Loucy (cell line): ENCODE results near the gene BICD2.

Source experiments
- H2AFZ ChIP-seq: fragments of 200-600 bp; sonication (generic); 2 replicates; pipeline ENCODE4 v1.6.0; 2016; ENCODE audit warnings: antibody characterized with exemption, mild to moderate bottlenecking, low read length, moderate library complexity
- H3F3A ChIP-seq: fragments of 200-600 bp; 2 replicates; pipeline ENCODE4 v1.6.0; 2016; ENCODE audit warnings: antibody characterized with exemption, low read depth, mild to moderate bottlenecking
- H3K27me3 ChIP-seq: fragments of 200-600 bp; sonication (generic); 2 replicates; pipeline ENCODE4 v1.6.1; 2014; ENCODE audit warnings: low read length, mild to moderate bottlenecking; ENCODE audit not compliant: insufficient read depth, poor library complexity, severe bottlenecking
- H3K36me3 ChIP-seq: fragments of 200-600 bp; sonication (generic); 2 replicates; pipeline ENCODE4 v1.6.1; 2016; ENCODE audit warnings: low read length; ENCODE audit not compliant: insufficient read depth
- H3K4me1 ChIP-seq: fragments of 200-600 bp; sonication (generic); 2 replicates; pipeline ENCODE4 v1.5.1; 2014; ENCODE audit warnings: low read length, mild to moderate bottlenecking; ENCODE audit not compliant: insufficient read depth, poor library complexity, severe bottlenecking
- H3K4me2 ChIP-seq: fragments of 200-600 bp; sonication (generic); 2 replicates; pipeline ENCODE4 v1.6.0; 2014; ENCODE audit warnings: antibody characterized with exemption, low read length, low read depth, mild to moderate bottlenecking; ENCODE audit not compliant: poor library complexity, severe bottlenecking
- H3K4me3 ChIP-seq: fragments of 200-600 bp; sonication (generic); 2 replicates; pipeline ENCODE4 v1.5.1; 2014; ENCODE audit warnings: low read length, mild to moderate bottlenecking, mixed read lengths; ENCODE audit not compliant: poor library complexity, severe bottlenecking
- H3K79me2 ChIP-seq: fragments of 200-600 bp; sonication (generic); 2 replicates; pipeline ENCODE4 v1.6.1; 2014; ENCODE audit warnings: low read length; ENCODE audit not compliant: insufficient read depth
- H3K9ac ChIP-seq: fragments of 200-600 bp; sonication (generic); 2 replicates; pipeline ENCODE4 v1.6.0; 2014; ENCODE audit warnings: mild to moderate bottlenecking, low read depth, low read length, moderate library complexity; ENCODE audit not compliant: poor library complexity, severe bottlenecking
- H3K9me2 ChIP-seq: fragments of 200-600 bp; sonication (generic); replicated peaks from 2 replicates; pipeline ENCODE4 v1.6.1; 2016; ENCODE audit warnings: low read depth, low read length, mixed read lengths
- H3K9me3 ChIP-seq: fragments of 200-600 bp; sonication (generic); 2 replicates; pipeline ENCODE4 v1.6.1; 2014; ENCODE audit warnings: mild to moderate bottlenecking, antibody characterized with exemption, low read length, low read depth; ENCODE audit not compliant: insufficient read depth
- H4K20me1 ChIP-seq: fragments of 200-600 bp; sonication (generic); 2 replicates; pipeline ENCODE4 v1.6.0; 2014; ENCODE audit warnings: antibody characterized with exemption, low read length, mild to moderate bottlenecking; ENCODE audit not compliant: insufficient read depth, poor library complexity, severe bottlenecking
- EZH2phosphoT487 ChIP-seq: fragments of 200-600 bp; IDR thresholded peaks from 2 replicates; pipeline ENCODE4 v1.6.1; 2018; ENCODE audit warnings: antibody characterized with exemption, mild to moderate bottlenecking, moderate library complexity, borderline replicate concordance
- TF ChIP-seq, protein P1 (sequence below): fragments of 200-600 bp; sonication (generic); conservative IDR thresholded peaks from 2 replicates; pipeline ENCODE4 v1.5.1; 2014; ENCODE audit warnings: mild to moderate bottlenecking, antibody characterized with exemption, low read length

Gene BICD2

DNA sequence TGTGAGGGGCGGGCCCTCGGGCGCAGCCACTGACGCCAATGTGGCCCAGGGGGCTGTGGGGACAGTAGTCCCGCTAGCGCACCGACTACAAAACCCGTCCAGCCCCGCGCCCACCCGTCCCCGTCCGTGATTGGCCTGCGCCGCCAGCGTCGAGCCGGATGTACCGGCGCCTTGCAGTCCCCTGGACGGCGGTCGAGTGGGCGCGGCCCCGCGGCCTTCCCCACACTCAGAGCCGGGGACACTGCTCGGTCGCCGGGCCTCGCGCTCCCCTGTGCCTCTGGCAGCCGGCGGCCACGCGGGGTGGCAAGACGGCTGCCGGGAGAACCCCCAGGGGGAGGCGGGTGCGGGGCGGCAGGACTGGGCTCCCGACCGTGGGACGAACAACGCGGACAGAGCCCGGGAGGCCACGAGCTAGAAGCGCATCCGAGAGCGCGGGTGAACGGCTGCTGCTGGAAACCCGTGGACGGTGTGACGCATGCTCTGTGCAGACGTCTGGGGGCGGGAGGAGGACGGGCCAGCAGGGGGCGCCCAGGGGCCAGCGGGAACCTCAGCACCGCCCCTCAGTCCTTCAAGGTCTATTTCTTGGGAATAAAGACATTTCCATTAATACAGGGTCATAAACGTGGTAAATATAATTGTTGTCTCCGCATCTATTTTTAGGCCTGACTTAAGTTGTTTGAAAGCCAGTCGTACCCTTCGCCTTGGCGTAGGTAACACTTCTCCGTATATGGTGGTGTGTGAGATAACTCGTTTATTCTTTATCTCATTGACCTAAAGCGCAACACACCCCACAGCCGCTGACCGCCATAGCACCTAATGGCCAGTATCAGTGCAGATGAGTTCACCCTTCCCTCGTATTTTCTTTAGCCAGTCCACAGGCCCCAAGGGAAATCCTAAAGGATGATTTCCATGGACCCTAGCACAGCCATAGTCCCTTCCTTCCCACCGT lies 629 bp upstream of the BICD2 start:
- no peaks in the 10 kb centered on the region for H3K27me3 ChIP-seq
- H3K79me2 ChIP-seq: peaks cover 43% of the 10 kb centered on the region
- no peaks in the 10 kb centered on the region for H3K36me3 ChIP-seq
- no peaks in the 10 kb centered on the region for H3K9me2 ChIP-seq
- peak overlapping the region; percentile 94 for H2AFZ ChIP-seq
- peak overlapping the region; percentile 93 for H3K4me3 ChIP-seq
- 0 out of 2 replicates have a peak, but pooled peaks cover 2% of the 10 kb centered on the region for H3F3A ChIP-seq
- H3K9ac ChIP-seq: peak overlapping the region; percentile 97
- peak overlapping the region; percentile 94 for H3K4me2 ChIP-seq
- H4K20me1 ChIP-seq: peaks cover 41% of the 10 kb centered on the region
- peaks cover 50% of the 10 kb centered on the region for H3K4me1 ChIP-seq
- TF ChIP-seq, protein P1, sequence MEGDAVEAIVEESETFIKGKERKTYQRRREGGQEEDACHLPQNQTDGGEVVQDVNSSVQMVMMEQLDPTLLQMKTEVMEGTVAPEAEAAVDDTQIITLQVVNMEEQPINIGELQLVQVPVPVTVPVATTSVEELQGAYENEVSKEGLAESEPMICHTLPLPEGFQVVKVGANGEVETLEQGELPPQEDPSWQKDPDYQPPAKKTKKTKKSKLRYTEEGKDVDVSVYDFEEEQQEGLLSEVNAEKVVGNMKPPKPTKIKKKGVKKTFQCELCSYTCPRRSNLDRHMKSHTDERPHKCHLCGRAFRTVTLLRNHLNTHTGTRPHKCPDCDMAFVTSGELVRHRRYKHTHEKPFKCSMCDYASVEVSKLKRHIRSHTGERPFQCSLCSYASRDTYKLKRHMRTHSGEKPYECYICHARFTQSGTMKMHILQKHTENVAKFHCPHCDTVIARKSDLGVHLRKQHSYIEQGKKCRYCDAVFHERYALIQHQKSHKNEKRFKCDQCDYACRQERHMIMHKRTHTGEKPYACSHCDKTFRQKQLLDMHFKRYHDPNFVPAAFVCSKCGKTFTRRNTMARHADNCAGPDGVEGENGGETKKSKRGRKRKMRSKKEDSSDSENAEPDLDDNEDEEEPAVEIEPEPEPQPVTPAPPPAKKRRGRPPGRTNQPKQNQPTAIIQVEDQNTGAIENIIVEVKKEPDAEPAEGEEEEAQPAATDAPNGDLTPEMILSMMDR: peak; percentile 87
- no peak for TF ChIP-seq EZH2phosphoT487
- H3K9me3 ChIP-seq: no peaks in the 10 kb centered on the region

DNA sequence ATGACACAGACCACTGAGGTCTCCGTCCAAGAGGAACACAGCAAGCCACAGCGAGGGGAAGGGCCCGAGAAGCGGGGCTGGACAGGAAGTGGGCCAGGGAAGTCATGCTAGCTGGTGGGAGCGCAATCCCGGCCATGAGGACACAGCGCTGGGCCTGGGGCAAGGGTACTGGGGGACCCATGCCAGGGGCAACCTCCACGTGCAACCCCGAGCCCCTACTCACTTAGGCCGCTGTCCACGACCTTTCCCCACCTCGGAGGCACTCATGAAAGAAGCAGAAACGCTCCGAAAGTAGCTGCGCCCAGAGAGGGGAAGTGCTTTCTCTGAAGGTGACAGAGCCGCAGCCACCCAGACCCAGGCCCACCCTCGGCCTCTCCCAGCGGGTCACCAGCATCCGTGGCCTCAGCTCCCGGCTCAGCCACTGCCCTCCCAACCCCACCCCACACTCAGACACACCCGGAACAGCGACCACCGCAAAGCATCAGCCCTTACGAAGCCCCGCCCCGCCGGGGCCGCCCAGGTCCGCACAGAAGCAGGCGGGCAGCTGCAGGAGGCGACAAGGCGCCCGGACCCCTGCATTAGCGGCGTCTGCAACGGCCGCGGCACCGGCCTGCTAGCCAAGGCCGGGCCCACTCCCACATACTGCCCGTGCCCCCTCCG lies 782 bp downstream of the BICD2 start:
- Histone ChIP-seq H3K36me3 (no peaks in the 10 kb centered on the region), H3K9me3 (no peaks in the 10 kb centered on the region), H3K27me3 (no peaks in the 10 kb centered on the region), H3K9ac (peak overlapping the region; percentile 89), H3K4me2 (peak overlapping the region; percentile 99), H3K79me2 (peaks cover 57% of the 10 kb centered on the region), H3K4me1 (peaks cover 51% of the 10 kb centered on the region), H3K9me2 (no peaks in the 10 kb centered on the region), H3K4me3 (peak overlapping the region; percentile 92), H4K20me1 (peaks cover 55% of the 10 kb centered on the region), H3F3A (0 out of 2 replicates have a peak, but pooled peaks cover 2% of the 10 kb centered on the region), H2AFZ (peak overlapping the region; percentile 70)
- TF ChIP-seq, protein P1: no peak
- no peak for TF ChIP-seq EZH2phosphoT487

DNA sequence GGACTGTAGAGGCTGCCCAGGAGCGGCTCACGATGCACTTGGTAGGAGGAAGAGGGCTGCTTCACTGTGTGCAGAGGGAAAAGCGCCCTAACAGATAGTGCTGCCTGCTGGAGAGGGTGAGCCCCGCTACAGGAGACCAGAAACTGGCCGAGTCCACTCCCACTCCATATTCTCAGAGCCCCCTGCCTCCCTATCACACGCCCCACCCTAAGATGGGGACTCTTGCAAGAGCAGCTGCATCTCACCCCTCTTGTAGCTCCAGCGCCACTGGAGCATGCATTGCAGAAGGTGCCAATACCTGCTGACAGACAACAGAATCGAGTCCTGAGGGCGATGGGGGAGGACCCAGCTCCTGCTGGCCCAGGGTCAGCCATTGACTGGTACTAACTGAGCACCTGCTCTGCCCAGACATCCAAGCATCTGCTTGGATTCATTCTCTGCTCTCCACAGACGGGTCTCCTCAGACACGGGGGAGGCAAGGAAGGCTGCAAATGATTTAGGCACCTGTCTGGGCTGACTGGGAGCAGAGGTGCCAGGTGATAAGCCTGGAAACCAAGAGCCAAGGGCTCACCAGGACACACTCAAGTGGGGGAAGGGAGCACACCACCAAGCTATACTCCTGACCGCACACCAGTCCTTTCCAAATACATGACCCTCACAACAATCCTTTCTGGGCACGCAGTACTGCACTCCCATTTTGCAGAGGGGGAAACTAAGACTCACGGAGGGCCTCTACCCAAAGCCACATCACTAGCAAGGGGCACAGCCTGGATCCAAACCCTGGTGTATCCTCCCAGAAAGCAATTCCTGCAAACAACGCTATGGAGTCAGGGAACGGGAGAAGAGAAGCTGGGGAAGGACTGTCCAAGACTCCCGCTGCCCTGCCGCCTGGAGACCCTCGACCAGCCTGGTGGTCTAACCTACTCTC lies 1.6 kb downstream of the BICD2 start:
- Histone ChIP-seq H2AFZ (no peak overlapping the region), H3F3A (0 out of 2 replicates have a peak, but pooled peaks cover 2% of the 10 kb centered on the region), H4K20me1 (peaks cover 55% of the 10 kb centered on the region), H3K4me2 (peak overlapping the region; percentile 99), H3K36me3 (no peaks in the 10 kb centered on the region), H3K4me1 (peaks cover 51% of the 10 kb centered on the region), H3K9ac (peak overlapping the region; percentile 89), H3K27me3 (no peaks in the 10 kb centered on the region), H3K9me2 (no peaks in the 10 kb centered on the region), H3K9me3 (no peaks in the 10 kb centered on the region), H3K79me2 (peaks cover 57% of the 10 kb centered on the region), H3K4me3 (peak overlapping the region; percentile 92)
- TF ChIP-seq, protein P1: no peak
- no peak for TF ChIP-seq EZH2phosphoT487
